NCI-H1417 (cell line): ENCODE results near the gene MLXIP.
"Not testable (repeated sequence)": the region's sequence is repeated elsewhere in the genome, so short reads cannot be mapped to it uniquely, and the experiment has no call there.

Experiments
- DNase-seq, 3 experiments: peaks; one replicate each; lab custom pipeline; 2025; lab: John Stamatoyannopoulos, UW

MLXIP gene

GRCh38 chr12:122096014-122096413 lies 17.5 kb downstream of the MLXIP start:
- no peak for DNase-seq

- no peak for DNase-seq
Measured at GRCh38 chr12:122096591-122097149, 18.1 kb downstream of the MLXIP start.

- no peak for DNase-seq
Measured at GRCh38 chr12:122097584-122097926, 19.0 kb downstream of the MLXIP start.

GRCh38 chr12:122097927-122098756 lies 19.6 kb downstream of the MLXIP start:
- peak; percentile 30 to 86 (median 69) for DNase-seq

GRCh38 chr12:122099280-122099749 lies 20.8 kb downstream of the MLXIP start:
- peak in 2 of 3 experiments; percentile 14 to 39 for DNase-seq

GRCh38 chr12:122099856-122100255 lies 21.3 kb downstream of the MLXIP start:
- DNase-seq: peak in 2 of 3 experiments; percentile 41 to 43

GRCh38 chr12:122100568-122100967 lies 22.0 kb downstream of the MLXIP start:
- DNase-seq: peak in 1 of 3 experiments; percentile 70

GRCh38 chr12:122102331-122102730 lies 23.8 kb downstream of the MLXIP start:
- DNase-seq: no peak

GRCh38 chr12:122104844-122105243 lies 26.3 kb downstream of the MLXIP start:
- DNase-seq: no peak

GRCh38 chr12:122105496-122105895 lies 26.9 kb downstream of the MLXIP start:
- not testable (repeated sequence) for DNase-seq

GRCh38 chr12:122106843-122107242 lies 28.3 kb downstream of the MLXIP start:
- DNase-seq: peak; percentile 87 to 98 (median 89)

- DNase-seq: peak in 2 of 3 experiments; percentile 63 to 72
Measured at GRCh38 chr12:122107261-122107660, 28.7 kb downstream of the MLXIP start.

GRCh38 chr12:122111089-122111641 lies 32.6 kb downstream of the MLXIP start:
- DNase-seq: peak; percentile 79 to 94 (median 93)

- peak; percentile 42 to 81 (median 48) for DNase-seq
Measured at GRCh38 chr12:122116707-122117535, 38.4 kb downstream of the MLXIP start.

- no peak for DNase-seq
Measured at GRCh38 chr12:122117979-122118378, 39.4 kb downstream of the MLXIP start.

GRCh38 chr12:122121341-122121740 lies 42.8 kb downstream of the MLXIP start:
- DNase-seq: not testable (repeated sequence)

- DNase-seq: no peak
Measured at GRCh38 chr12:122121745-122122144, 43.2 kb downstream of the MLXIP start.

GRCh38 chr12:122123051-122123760 lies 44.6 kb downstream of the MLXIP start:
- DNase-seq: peak; percentile 59 to 89 (median 87)

GRCh38 chr12:122123761-122124145 lies 45.2 kb downstream of the MLXIP start:
- DNase-seq: no peak

- no peak for DNase-seq
Measured at GRCh38 chr12:122124370-122124769, 45.8 kb downstream of the MLXIP start.
